AG09319 (cell line): ENCODE results near the gene PRSS33.

Source experiments
- DNase-seq: peaks from one replicate; pipeline ENCODE4 v3.0.0-alpha.2; 2010; ENCODE audit warnings: low read depth; ENCODE audit errors: extremely low read depth
- TF ChIP-seq, protein P1 (sequence below): IDR thresholded peaks from 2 replicates; pipeline ENCODE4 v1.5.1; 2011; ENCODE audit warnings: low read depth, mild to moderate bottlenecking, inconsistent platforms, low read length, moderate library complexity

The PRSS33 gene

DNA sequence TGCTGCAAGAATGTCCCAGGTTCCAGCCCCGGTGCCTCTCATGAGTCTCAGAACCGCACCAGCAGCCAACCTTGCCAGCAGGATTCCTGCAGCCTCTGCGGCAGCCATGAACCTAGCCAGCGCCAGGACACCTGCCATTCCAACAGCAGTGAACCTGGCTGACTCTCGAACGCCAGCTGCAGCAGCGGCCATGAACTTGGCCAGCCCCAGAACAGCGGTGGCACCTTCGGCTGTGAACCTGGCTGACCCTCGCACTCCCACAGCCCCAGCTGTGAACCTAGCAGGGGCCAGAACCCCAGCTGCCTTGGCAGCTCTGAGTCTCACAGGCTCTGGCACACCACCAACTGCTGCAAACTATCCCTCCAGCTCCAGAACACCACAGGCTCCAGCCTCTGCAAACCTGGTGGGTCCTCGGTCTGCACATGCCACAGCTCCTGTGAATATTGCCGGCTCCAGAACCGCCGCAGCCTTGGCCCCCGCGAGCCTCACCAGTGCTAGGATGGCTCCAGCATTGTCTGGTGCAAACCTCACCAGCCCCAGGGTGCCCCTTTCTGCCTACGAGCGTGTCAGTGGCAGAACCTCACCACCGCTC, 20.1 kb downstream of the PRSS33 start:
- TF ChIP-seq, protein P1, sequence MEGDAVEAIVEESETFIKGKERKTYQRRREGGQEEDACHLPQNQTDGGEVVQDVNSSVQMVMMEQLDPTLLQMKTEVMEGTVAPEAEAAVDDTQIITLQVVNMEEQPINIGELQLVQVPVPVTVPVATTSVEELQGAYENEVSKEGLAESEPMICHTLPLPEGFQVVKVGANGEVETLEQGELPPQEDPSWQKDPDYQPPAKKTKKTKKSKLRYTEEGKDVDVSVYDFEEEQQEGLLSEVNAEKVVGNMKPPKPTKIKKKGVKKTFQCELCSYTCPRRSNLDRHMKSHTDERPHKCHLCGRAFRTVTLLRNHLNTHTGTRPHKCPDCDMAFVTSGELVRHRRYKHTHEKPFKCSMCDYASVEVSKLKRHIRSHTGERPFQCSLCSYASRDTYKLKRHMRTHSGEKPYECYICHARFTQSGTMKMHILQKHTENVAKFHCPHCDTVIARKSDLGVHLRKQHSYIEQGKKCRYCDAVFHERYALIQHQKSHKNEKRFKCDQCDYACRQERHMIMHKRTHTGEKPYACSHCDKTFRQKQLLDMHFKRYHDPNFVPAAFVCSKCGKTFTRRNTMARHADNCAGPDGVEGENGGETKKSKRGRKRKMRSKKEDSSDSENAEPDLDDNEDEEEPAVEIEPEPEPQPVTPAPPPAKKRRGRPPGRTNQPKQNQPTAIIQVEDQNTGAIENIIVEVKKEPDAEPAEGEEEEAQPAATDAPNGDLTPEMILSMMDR = no peak
- DNase-seq = no peak

DNA sequence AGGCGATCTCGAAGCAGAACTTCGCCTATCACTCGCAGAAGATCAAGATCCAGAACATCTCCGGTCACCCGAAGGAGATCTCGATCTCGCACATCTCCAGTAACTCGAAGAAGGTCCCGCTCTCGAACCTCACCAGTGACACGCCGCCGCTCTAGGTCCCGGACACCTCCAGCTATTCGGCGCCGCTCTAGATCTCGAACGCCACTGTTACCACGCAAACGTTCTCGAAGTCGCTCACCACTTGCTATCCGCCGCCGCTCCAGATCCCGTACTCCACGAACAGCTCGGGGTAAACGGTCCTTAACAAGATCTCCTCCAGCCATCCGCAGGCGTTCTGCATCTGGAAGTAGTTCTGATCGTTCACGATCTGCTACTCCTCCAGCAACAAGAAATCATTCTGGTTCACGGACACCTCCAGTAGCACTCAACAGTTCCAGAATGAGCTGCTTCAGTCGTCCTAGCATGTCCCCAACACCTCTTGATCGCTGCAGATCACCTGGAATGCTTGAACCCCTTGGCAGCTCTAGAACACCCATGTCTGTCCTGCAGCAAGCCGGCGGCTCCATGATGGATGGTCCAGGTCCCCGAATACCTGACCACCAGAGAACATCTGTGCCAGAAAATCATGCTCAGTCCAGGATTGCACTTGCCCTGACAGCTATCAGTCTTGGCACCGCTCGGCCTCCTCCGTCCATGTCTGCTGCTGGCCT, 20.8 kb downstream of the PRSS33 start:
- no peak for DNase-seq
- TF ChIP-seq, protein P1 = no peak

DNA sequence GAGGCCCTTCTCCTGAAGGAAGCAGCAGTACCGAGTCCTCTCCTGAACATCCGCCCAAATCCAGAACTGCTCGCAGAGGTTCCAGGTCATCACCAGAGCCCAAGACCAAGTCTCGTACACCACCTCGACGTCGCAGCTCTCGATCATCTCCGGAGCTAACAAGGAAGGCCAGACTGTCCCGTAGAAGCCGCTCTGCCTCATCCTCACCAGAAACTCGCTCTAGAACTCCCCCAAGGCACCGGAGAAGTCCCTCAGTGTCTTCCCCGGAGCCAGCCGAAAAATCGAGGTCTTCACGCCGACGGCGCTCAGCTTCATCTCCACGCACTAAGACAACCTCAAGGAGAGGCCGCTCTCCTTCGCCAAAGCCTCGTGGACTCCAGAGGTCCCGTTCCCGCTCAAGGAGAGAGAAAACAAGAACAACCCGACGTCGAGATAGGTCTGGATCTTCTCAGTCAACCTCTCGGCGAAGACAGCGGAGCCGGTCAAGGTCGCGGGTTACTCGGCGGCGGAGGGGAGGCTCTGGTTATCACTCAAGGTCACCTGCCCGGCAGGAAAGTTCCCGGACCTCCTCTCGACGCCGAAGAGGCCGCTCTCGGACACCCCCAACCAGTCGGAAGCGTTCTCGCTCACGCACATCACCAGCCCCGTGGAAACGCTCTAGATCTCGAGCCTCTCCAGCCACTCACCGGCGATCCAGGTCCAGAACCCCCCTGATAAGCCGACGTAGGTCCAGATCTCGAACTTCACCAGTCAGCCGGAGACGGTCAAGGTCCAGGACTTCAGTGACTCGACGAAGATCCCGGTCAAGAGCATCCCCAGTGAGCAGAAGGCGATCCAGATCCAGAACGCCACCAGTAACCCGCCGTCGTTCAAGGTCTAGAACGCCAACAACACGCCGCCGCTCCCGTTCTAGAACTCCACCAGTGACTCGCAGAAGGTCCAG, 21.6 kb downstream of the PRSS33 start:
- no peak for DNase-seq
- TF ChIP-seq, protein P1 = no peak

DNA sequence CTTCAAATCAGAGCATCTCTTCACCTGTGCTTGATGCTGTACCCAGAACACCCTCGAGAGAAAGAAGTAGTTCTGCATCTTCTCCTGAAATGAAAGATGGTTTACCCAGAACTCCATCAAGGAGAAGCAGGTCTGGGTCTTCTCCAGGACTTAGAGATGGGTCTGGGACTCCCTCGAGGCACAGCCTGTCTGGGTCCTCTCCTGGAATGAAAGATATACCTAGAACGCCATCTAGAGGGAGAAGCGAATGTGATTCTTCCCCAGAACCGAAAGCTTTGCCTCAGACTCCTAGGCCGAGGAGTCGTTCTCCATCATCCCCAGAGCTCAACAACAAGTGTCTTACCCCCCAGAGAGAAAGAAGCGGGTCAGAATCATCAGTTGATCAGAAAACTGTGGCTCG, 22.6 kb downstream of the PRSS33 start:
- no peak for DNase-seq
- TF ChIP-seq, protein P1 = no peak

DNA sequence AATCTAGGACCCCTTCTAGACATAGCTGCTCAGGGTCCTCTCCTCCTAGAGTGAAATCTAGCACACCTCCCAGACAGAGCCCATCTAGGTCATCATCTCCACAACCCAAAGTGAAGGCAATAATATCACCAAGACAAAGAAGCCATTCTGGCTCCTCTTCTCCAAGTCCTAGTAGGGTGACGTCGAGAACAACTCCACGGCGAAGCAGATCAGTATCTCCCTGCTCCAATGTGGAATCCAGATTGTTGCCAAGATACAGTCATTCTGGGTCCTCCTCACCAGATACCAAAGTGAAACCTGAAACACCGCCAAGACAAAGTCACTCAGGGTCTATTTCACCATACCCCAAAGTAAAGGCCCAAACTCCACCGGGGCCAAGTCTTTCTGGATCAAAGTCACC, 24.2 kb downstream of the PRSS33 start:
- TF ChIP-seq, protein P1 = no peak
- no peak for DNase-seq

DNA sequence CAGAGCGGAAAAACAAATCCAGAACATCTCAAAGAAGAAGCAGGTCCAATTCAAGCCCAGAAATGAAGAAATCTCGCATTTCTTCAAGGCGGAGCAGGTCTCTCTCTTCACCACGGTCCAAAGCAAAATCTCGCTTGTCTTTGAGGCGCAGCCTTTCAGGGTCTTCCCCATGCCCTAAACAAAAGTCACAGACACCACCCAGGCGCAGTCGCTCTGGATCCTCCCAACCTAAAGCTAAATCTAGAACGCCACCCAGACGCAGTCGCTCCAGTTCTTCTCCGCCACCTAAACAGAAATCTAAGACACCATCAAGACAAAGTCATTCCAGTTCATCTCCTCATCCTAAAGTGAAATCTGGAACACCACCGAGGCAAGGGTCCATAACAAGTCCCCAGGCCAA, 24.6 kb downstream of the PRSS33 start:
- TF ChIP-seq, protein P1 = no peak
- DNase-seq = no peak
